ENCODE results near the gene ST3GAL6.

ST3GAL6 gene

DNA sequence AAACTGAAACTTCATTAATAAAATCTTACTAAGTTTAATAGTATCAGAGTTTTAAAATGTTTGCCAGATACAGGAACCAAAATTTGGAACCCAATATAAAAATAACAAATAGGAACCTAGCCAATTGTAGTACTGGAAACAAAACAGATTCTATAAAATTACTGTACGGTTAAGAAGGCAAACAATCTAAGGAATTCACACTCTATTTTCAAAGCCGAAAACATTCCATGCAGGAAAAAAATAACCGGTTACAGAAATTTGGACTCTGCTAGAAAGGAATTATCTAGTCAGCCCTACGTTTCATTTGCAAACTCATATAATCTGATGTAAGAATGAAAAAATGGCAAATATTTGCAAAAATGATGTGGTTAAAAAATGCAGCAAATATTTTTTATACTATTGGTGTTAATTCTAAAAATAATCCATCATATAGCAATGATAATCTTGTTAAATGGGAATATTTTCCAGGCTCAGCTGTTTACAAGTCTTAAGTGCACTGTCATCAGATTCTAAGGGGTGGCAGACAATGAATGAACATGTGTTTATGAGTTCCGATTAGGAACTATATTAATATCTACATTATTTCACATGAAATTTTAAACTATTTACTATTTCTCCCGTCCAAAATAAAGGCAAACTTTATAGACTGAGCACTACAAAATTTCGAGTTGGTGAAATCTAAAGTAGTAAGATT lies 80.3 kb downstream of the ST3GAL6 start:
- DNase-seq (ENCODE audit: low read depth in 4 of 4, low spot score in 1 of 4), result no peak

Measured in stimulated activated CD4-positive, alpha-beta T cell treated with anti-CD3 and anti-CD28 coated beads, Interleukin-1b, Interleukin-23, amount 100 ng/mL, for 24 hours (primary cell).